Motor neuron (in vitro differentiated cells): ENCODE data around the gene USP36. TPM values are rescaled to one million over a fixed set of nuclear protein-coding genes. Genes with fewer than 3 reads are reported as not detected.
A peak's percentile ranks its signal among the peaks of the same experiment; 100 is the strongest.
"Not testable (repeated sequence)": the region's sequence is repeated elsewhere in the genome, so short reads cannot be mapped to it uniquely, and the experiment has no call there.

Source experiments
- ATAC-seq, 8 experiments: fragments of 200-7000 bp; cut with Tn5 transposase; replicated peaks in 6 of 8; 2 replicates each; pipeline ENCODE4 v1.8.0; 2021; ENCODE audit warnings: mild to moderate bottlenecking in 8 of 8, moderate library complexity in 8 of 8
- H3K27ac ChIP-seq, 2 donors: fragments of 250-450 bp; sonication (Bioruptor Pico); 2 replicates each; pipeline ENCODE4 v1.9.0; 2021; ENCODE audit warnings: antibody characterized with exemption in 2 of 2, mild to moderate bottlenecking in 2 of 2, moderate library complexity in 1 of 2
- H3K4me1 ChIP-seq, 2 donors: fragments of 250-450 bp; sonication (Bioruptor Pico); replicated peaks in 1 of 2; 2 replicates each; pipeline ENCODE4 v1.6.1; 2021; ENCODE audit warnings: antibody characterized with exemption in 2 of 2, mild to moderate bottlenecking in 2 of 2, moderate library complexity in 1 of 2
- H3K4me3 ChIP-seq, 5 donors: fragments of 250-450 bp; sonication (Bioruptor Pico); 2 replicates each; pipeline ENCODE4 v1.9.0; 2021; ENCODE audit warnings: antibody characterized with exemption in 5 of 5, mild to moderate bottlenecking in 5 of 5, moderate library complexity in 4 of 5
- WGBS, 10 experiments: fragments of 450-650 bp; shearing (Covaris generic); methylation state at CpG; one replicate each; pipeline ENCODE4 v1.0.0; 2022; 5-methylcytosine and 5-hydroxymethylcytosine counted together
- in situ Hi-C, 9 experiments: fragments of 400-800 bp; cut with MboI; loops; one replicate each; pipeline ENCODE4 v1.15.0; 2021; ENCODE audit warnings: low sequenced_read_pairs in 9 of 9, low pct_unique_long_range_greater_than_20kb in 2 of 9; ENCODE audit not compliant: unreplicated experiment in 9 of 9
- total RNA-seq, 8 experiments: library from RNA; unstranded; fragments of 300-600 nt; gene quantifications; 2 replicates each; pipeline versions ENCODE4 v1.2.3 to v1.2.4, GENCODE V29; 2022

USP36 gene
- total RNA-seq, 8 experiments from 2014 or later = 16.1 to 57.5 (median 25.9) TPM

- H3K4me1 ChIP-seq = peaks cover 0 to under 1% of the 10 kb centered on the region in 2 donors
- WGBS, 10 experiments = 0 to 94% (median 76%) methylated on average over 1 to 4 of the region's 5 CpGs
- in situ Hi-C loops = no loop called here
- ATAC-seq = peak in 4 of 8 experiments; percentile 11 to 89 (median 18)
- H3K4me3 ChIP-seq = no peak overlapping the region
- H3K27ac ChIP-seq = no peak overlapping the region
Measured at GRCh38 chr17:78761789-78762406, 78.7 kb downstream of the USP36 start.

DNA sequence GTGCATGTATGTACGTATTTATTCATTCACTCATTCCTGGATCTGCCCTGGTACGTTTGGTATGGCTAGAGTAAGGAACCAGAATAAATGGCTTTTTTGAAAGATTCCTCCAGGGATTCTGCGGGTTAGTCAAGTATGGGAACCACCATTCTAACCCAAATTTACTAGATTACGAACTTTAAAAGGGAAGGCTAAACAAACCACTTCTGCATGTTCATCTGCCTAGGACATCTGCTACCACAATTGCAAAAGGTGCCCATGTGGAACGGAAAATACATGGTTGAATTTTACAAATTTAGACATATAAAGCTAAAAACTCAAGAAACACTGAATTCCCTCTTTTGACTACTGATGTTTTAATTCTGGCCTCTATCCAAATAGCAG is 80.7 kb downstream of the USP36 start:
- no peak overlapping the region for H3K27ac ChIP-seq
- WGBS, 10 experiments = 67 to 100% (median 91%) methylated on average over 2 to 4 of the region's 5 CpGs; no CpG with 5 or more reads in 2 of the 10 experiments
- in situ Hi-C loops = no loop called here
- no peak for ATAC-seq
- H3K4me3 ChIP-seq = no peak overlapping the region
- no peaks in the 10 kb centered on the region for H3K4me1 ChIP-seq

DNA sequence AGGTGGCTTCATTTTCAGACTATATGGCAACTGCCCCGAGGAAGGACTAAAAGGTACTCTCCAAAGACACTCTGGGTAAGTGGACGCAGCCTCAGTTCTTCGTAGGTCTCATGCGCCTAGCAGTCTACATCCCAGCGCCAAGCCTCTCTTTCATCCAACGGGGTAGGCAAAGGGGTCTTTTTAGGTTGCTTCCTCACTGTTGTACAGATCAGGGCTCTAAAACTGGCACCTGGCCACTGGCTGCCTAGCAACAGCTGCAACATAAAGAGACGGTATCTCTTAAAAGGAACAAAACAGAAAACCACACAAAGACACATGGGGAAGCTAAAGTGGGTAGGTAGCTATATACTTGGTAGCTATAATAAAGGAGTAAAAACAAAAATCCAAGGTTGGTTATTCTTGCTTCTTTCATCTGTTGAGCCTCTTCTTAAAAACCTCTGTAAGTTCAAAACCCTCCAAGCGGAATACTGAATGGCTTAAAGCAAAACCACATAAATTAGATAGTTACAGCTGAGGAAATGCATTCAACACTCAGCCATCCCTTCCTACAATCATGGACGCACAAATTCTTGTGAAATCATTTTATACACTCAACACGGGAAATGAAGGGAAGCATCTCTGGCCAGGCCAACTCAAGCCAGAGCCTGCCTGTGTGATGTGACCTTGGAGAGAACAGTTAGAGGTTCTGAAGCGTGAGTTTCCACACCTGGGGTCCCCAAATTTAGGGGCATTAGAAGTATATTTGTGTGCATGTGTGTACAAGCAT is 81.2 kb downstream of the USP36 start:
- in situ Hi-C loops = no loop called here
- Histone ChIP-seq H3K4me1 (no peaks in the 10 kb centered on the region), H3K27ac (no peak overlapping the region), H3K4me3 (no peak overlapping the region)
- ATAC-seq = peak in 3 of 8 experiments; percentile 24 to 78 (median 27)
- WGBS, 10 experiments = 48 to 91% (median 83%) methylated on average over 1 to 10 of the region's 11 CpGs; no CpG with 5 or more reads in 1 of the 10 experiments

DNA sequence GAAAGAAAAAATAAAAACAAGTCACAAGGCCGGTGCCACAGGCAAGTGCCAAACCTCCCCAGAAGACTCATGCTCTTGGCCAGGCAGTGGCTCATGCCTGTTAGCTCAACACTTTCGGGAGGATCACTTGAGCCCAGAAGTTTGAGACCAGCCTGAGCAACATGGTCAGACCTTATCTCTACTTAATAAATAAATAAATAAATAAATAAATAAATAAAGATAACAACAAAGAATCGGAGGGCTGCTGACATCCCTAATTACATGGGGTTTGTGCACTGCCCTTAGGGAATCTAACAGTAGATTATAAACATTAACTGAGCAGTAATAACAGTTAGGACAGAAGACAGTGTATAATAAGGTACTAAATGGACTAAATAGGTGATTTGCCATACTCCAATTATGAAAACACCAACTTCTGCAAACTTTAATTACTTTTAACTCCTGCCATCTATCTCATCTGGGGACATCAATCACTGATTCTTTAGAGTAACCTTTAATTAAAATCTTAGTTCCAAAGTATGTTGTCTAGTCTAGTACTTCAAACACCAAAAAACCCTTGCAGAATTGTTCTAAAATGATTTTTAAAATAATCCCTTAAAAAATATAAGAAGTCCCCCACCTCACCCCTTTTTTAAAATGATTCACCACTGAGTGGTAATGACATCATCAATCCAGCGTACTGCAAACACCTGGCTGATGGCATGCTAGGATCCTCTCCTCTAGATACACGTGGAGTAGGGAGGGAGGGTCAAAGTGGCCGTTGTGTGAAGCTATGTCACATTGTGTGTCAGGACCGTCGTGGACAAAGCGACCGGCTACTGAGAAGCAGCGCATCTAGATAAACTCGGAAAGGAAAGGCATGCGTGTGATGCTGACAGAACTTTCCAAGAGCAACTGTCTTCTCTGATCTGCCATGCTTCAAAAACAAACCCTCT is 87.0 kb downstream of the USP36 start:
- in situ Hi-C loops = no loop called here
- Histone ChIP-seq H3K4me3 (no peak overlapping the region), H3K27ac (no peak overlapping the region), H3K4me1 (no peaks in the 10 kb centered on the region)
- peak in 3 of 8 experiments; percentile 38 to 61 (median 43) for ATAC-seq
- 83 to 100% (median 92%) methylated on average over 2 to 12 of the region's 13 CpGs for WGBS, 10 experiments

DNA sequence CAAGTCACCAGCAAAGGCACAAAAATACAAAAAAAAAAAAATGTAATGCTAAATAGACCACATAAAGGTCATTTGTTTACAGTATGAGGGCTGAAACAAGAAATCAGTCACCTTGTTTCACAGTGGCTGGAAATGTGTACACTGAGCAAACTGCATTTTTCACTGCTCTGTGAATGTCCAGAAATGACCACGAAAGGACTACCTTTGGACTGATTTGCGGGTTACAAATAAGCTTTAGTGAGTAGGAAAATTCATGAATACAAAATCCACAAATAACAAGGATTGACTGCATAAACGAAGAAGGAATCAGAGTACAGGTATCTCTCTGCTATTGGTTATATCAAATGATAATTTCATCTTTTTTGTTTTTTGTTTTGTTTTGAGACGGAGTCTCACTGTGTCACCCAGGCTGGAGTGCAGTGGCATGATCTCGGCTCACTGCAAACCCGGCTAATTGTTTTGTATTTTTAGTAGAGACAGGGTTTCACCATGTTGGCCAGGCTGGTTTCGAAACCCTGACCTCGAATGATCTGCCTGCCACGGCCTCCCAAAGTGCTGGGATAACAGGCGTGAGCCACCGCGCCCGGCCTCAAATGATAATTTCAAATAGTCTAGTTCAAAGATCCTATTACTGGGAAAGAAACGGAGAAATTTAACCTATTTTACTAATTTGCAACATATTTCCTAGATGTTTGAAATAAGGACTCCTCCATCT is 89.0 kb downstream of the USP36 start:
- ATAC-seq = no peak
- Histone ChIP-seq H3K4me3 (no peak overlapping the region), H3K27ac (no peak overlapping the region), H3K4me1 (no peaks in the 10 kb centered on the region)
- WGBS, 10 experiments = 69 to 100% (median 91%) methylated on average over 1 to 14 of the region's 14 CpGs
- in situ Hi-C loops = no loop called here

DNA sequence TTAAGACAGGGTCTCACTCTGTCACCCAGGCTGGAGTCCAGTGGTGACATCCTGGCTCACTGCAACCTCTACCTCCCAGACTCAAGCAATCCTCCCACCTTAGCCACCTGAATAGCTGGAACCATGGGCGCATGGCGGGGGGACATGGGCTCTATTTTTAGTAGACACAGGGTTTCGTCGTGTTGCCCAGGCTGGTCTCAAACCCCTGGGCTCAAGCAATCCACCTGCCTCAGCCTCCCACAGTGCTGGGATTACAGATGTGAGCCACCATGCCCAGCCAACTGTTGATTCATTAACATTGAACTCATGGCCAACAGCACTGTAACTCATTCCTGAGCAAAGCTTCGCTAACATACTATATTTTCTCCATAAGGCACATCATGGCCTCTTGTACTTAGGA is 89.6 kb downstream of the USP36 start:
- H3K27ac ChIP-seq, ATAC-seq, in situ Hi-C loops, H3K4me1 ChIP-seq, H3K4me3 ChIP-seq: not testable (repeated sequence)
- 85 to 100% (median 100%) methylated on average over 1 to 5 of the region's 5 CpGs; no CpG with 5 or more reads in 3 of the 10 experiments for WGBS, 10 experiments

GRCh38 chr17:78748730-78749317 is 91.8 kb downstream of the USP36 start:
- peak in 5 of 8 experiments; percentile 21 to 89 (median 84) for ATAC-seq
- Histone ChIP-seq H3K4me3 (no peak overlapping the region), H3K27ac (no peak overlapping the region), H3K4me1 (no peaks in the 10 kb centered on the region)
- 14 to 100% (median 94%) methylated on average over 1 to 8 of the region's 8 CpGs; no CpG with 5 or more reads in 1 of the 10 experiments for WGBS, 10 experiments
- in situ Hi-C loops = no loop called here

- no peaks in the 10 kb centered on the region for H3K4me1 ChIP-seq
- in situ Hi-C loops = no loop called here
- WGBS, 10 experiments = 40 to 93% (median 87%) methylated on average over 1 to 6 of the region's 6 CpGs; no CpG with 5 or more reads in 1 of the 10 experiments
- no peak overlapping the region for H3K27ac ChIP-seq
- H3K4me3 ChIP-seq = no peak overlapping the region
- peak in 2 of 8 experiments; percentile 42 to 50 for ATAC-seq
Measured at GRCh38 chr17:78748048-78748729, 92.4 kb downstream of the USP36 start.

DNA sequence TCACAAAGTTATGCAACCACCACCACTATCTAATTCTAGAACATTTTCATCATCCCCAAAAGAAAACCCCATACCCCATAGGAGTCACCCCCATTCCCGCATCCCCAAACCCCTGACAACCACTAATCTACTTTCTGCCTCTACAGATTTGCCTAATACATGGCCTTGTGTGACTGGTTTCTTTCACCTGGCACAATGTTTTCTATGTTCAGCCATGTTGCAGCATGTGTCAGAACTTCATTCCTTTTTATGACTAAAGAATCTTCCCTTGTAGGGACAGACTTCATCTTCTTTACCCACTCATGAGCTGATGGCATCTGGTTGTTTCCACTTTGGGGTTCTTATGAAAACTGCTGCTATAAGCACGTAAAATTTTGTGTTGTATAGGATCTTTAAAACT is 93.1 kb downstream of the USP36 start:
- in situ Hi-C loops = no loop called here
- no peaks in the 10 kb centered on the region for H3K4me1 ChIP-seq
- peak in 2 of 8 experiments; percentile 4 for ATAC-seq
- 29 to 100% (median 96%) methylated on average over 1 to 2 of the region's 2 CpGs; no CpG with 5 or more reads in 2 of the 10 experiments for WGBS, 10 experiments
- no peak overlapping the region for H3K27ac ChIP-seq
- no peak overlapping the region for H3K4me3 ChIP-seq

DNA sequence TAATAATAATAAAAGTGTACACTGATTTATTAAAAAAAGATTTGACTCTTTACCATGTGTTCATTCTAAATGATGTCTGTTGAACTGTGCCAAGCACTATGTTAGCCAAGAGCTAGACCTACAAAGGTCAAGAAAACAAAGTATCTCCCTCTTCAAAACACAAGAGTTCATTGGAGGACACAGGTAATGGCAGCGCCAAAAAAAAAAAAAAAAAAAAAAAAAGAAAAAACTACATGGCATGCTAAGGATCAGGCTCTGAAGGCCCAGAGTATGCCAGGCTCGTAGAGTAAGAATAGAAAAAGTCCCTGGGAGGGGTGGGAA is 93.7 kb downstream of the USP36 start:
- WGBS, 10 experiments = 78 to 100% (median 83%) methylated on average over 1 to 2 of the region's 2 CpGs; no CpG with 5 or more reads in 2 of the 10 experiments
- Histone ChIP-seq H3K4me1 (no peaks in the 10 kb centered on the region), H3K4me3 (no peak overlapping the region)

DNA sequence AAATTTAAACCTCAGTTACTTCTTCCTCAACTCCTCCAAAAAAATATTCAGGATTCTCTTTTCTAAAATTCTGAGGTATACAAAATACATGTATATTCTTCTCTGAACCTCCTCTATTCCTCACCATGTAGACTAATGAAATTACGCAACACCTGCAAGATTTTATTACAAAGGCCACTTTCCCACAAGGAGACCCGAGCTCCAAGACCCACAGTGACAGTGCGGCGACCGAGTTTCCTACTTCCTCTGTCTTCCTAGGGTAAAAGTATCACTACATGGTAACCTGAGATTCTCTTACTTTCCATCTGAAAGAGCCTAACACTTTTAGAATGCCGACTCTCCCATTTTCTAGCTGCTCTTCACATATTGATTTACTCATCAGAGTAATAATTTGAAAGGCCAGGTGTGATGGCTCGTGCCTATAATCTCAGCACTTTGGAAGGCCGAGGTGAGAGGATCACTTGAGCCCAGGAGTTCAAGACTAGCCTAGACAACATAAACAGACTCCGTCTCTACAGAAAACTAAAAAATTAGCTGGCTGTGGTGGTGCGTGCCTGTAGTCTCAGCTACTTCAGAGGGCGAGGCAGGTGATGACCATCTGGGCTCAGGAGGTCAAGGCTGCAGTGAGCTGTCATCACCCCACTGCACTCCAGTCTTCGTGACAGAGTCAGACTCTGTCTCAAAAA is 94.2 kb downstream of the USP36 start:
- H3K4me1 ChIP-seq = no peaks in the 10 kb centered on the region
- no peak overlapping the region for H3K27ac ChIP-seq
- H3K4me3 ChIP-seq = no peak overlapping the region
- 69 to 100% (median 81%) methylated on average over 1 to 11 of the region's 12 CpGs for WGBS, 10 experiments
- ATAC-seq = no peak
- in situ Hi-C loops = no loop called here

More for the DNA sequence above, 93.7 kb downstream of the USP36 start:
- no peak overlapping the region for H3K27ac ChIP-seq
- in situ Hi-C loops = no loop called here
- ATAC-seq = no peak
